A673 (cell line): ENCODE results near the gene CDH18. TPM values are rescaled to one million over a fixed set of nuclear protein-coding genes. Genes with fewer than 3 reads are reported as not detected.

Source experiments
- BruUV-seq: library from RNA; stranded (reverse); fragments of 400-500 nt; replicated peaks from 2 replicates; lab custom pipeline; 2021; lab: Mats Ljungman, UMichigan
- CTCF ChIA-PET: fragments of 300-600 bp; sonication (Branson Sonifier 250); formaldehyde crosslinking; loops from one replicate; lab custom pipeline; 2022; ENCODE audit warnings: antibody characterized with exemption; lab: Charles Lee
- POLR2A ChIA-PET: fragments of 300-600 bp; sonication (Branson Sonifier 250); formaldehyde crosslinking; loops from one replicate; lab custom pipeline; 2022; ENCODE audit warnings: antibody characterized with exemption; ENCODE audit not compliant: low non-redundant PET; lab: Charles Lee
- DNase-seq: peaks from one replicate; pipeline ENCODE4 v3.0.0-alpha.2; 2015; ENCODE audit warnings: low spot score
- H3K27ac ChIP-seq: fragments of 200-600 bp; sonication (generic); 2 replicates; pipeline ENCODE4 v1.5.1; 2016; ENCODE audit warnings: mixed run types, low read depth, mild to moderate bottlenecking, mixed read lengths, antibody characterized with exemption, low read length; ENCODE audit not compliant: poor library complexity, severe bottlenecking
- H3K27me3 ChIP-seq: fragments of 200-600 bp; sonication (generic); replicated peaks from 2 replicates; pipeline ENCODE4 v1.6.1; 2017; ENCODE audit warnings: mixed run types, low read depth, mild to moderate bottlenecking, mixed read lengths, antibody characterized with exemption, low read length; ENCODE audit not compliant: insufficient read depth, poor library complexity
- H3K36me3 ChIP-seq: fragments of 200-600 bp; sonication (generic); 2 replicates; pipeline ENCODE4 v1.6.1; 2016; ENCODE audit warnings: mixed run types, mild to moderate bottlenecking, mixed read lengths, antibody characterized with exemption, low read length; ENCODE audit not compliant: insufficient read depth, poor library complexity, severe bottlenecking
- H3K4me1 ChIP-seq: fragments of 200-600 bp; sonication (generic); 2 replicates; pipeline ENCODE4 v1.6.1; 2017; ENCODE audit warnings: mixed run types, mild to moderate bottlenecking, mixed read lengths, antibody characterized with exemption, low read length; ENCODE audit not compliant: insufficient read depth, poor library complexity, severe bottlenecking
- H3K4me3 ChIP-seq: fragments of 200-600 bp; sonication (generic); 2 replicates; pipeline ENCODE4 v1.5.1; 2016; ENCODE audit warnings: low read depth, mixed run types, mild to moderate bottlenecking, mixed read lengths, low read length; ENCODE audit not compliant: poor library complexity, severe bottlenecking
- H3K9me3 ChIP-seq: fragments of 200-600 bp; sonication (generic); 2 replicates; pipeline ENCODE4 v1.6.1; 2016; ENCODE audit warnings: mixed run types, low read depth, mild to moderate bottlenecking, mixed read lengths, antibody characterized with exemption, low read length; ENCODE audit not compliant: poor library complexity, severe bottlenecking
- EZH2 ChIP-seq: fragments of 200-600 bp; sonication (generic); IDR thresholded peaks from 2 replicates; pipeline ENCODE4 v1.6.1; 2017; ENCODE audit warnings: borderline replicate concordance, low read depth, mild to moderate bottlenecking, mixed read lengths, antibody characterized with exemption, low read length; ENCODE audit not compliant: poor library complexity, severe bottlenecking
- intact Hi-C: fragments of 100-400 bp; cut with micrococcal nuclease; formaldehyde crosslinking; loops from one replicate; pipeline ENCODE4 v1.10.0; 2022; ENCODE audit not compliant: unreplicated experiment
- total RNA-seq: library from RNA; stranded (reverse); gene quantifications from 2 replicates; pipeline ENCODE4 v1.2.3, GENCODE V29; 2021
- TF ChIP-seq, protein P1 (sequence below): fragments of 300-800, 200-600 bp; sonication (generic); conservative IDR thresholded peaks from 2 replicates; pipeline ENCODE4 v1.5.1; 2017; ENCODE audit warnings: low read depth, mild to moderate bottlenecking, antibody characterized with exemption, low read length, moderate library complexity, mixed read lengths

The CDH18 gene
- total RNA-seq, 1 experiment from 2014 or later, result not detected

DNA sequence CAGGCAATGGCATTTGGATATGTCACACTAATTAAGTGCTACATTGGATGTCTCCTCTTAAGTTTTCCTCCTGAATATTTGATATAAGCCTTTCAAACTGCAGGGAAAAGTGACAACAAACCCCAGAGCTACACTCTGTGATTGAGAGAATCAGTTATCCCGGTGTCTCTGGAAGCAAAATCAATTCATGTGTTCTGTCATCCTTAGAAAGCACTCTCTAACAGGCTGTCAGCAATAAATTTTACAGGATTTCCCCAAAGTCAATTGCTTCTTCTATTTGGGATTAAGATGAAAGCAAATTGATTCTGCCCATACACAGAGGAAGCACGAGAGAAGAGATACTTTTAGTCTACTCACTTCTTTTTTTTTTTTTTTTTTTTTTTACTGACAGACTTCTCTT lies 332.4 kb downstream of the CDH18 start:
- ChIA-PET POLR2A (no interaction called here), CTCF (no interaction called here)
- H3K4me3 ChIP-seq, result no peak overlapping the region
- H3K27me3 ChIP-seq, result no peaks in the 10 kb centered on the region
- intact Hi-C loops, result no loop called here
- H3K27ac ChIP-seq, result no peak overlapping the region
- no peaks in the 10 kb centered on the region for H3K4me1 ChIP-seq
- no peaks in the 10 kb centered on the region for H3K9me3 ChIP-seq
- no peak for DNase-seq
- H3K36me3 ChIP-seq, result no peaks in the 10 kb centered on the region
- no TSS peak for BruUV-seq
- TF ChIP-seq, protein P1, sequence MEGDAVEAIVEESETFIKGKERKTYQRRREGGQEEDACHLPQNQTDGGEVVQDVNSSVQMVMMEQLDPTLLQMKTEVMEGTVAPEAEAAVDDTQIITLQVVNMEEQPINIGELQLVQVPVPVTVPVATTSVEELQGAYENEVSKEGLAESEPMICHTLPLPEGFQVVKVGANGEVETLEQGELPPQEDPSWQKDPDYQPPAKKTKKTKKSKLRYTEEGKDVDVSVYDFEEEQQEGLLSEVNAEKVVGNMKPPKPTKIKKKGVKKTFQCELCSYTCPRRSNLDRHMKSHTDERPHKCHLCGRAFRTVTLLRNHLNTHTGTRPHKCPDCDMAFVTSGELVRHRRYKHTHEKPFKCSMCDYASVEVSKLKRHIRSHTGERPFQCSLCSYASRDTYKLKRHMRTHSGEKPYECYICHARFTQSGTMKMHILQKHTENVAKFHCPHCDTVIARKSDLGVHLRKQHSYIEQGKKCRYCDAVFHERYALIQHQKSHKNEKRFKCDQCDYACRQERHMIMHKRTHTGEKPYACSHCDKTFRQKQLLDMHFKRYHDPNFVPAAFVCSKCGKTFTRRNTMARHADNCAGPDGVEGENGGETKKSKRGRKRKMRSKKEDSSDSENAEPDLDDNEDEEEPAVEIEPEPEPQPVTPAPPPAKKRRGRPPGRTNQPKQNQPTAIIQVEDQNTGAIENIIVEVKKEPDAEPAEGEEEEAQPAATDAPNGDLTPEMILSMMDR, result no peak
- TF ChIP-seq EZH2, result no peak

DNA sequence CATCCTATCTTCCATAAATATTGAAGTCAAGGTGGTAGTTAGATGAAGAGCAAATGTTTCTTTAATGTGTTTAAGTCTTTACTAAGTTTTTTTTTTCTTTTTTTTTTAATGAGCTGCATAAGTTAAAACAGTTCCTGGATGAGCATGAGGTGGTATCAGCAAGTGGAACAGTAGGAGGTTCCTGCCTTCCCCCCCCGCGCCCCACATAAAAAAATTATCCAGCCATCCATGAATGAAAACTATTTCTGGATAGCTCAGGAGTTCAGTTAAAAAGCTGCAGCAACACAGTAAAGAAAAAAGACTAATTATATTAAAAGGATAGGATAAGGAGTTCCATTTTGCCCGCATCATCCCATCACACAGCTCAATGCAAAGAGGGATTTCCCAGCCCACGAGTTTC lies 349.5 kb downstream of the CDH18 start:
- intact Hi-C loops, result no loop called here
- Histone ChIP-seq H3K9me3 (no peaks in the 10 kb centered on the region), H3K4me1 (no peaks in the 10 kb centered on the region), H3K27ac (no peak overlapping the region), H3K4me3 (no peak overlapping the region), H3K27me3 (no peaks in the 10 kb centered on the region), H3K36me3 (no peaks in the 10 kb centered on the region)
- no peak for DNase-seq
- no TSS peak for BruUV-seq
- ChIA-PET POLR2A (no interaction called here), CTCF (no interaction called here)
- TF ChIP-seq, protein P1, result no peak
- no peak for TF ChIP-seq EZH2

DNA sequence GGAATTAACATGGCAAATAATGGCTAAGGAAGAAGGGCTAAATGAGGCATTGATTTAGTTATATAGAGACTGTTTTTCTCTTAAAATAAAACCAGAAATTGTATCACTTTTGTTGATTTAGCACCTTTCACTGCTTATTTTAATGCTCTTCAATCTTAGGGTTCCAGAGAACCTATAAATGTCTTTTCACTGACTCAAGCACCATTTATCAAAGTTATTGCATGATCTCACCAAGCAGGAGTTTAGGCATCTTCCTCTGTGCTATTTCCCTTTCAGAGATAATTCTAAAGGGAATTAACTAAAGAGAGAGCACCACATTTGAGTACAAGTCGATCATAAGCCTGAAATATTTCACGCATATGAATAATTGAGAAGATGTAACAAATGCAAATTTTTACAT lies 357.1 kb downstream of the CDH18 start:
- no peaks in the 10 kb centered on the region for H3K4me1 ChIP-seq
- ChIA-PET CTCF (no interaction called here), POLR2A (no interaction called here)
- no peak overlapping the region for H3K4me3 ChIP-seq
- intact Hi-C loops, result no loop called here
- no peak for DNase-seq
- no peak for TF ChIP-seq EZH2
- TF ChIP-seq, protein P1, result no peak
- no peaks in the 10 kb centered on the region for H3K9me3 ChIP-seq
- BruUV-seq, result no TSS peak
- H3K27me3 ChIP-seq, result no peaks in the 10 kb centered on the region
- no peaks in the 10 kb centered on the region for H3K36me3 ChIP-seq
- H3K27ac ChIP-seq, result no peak overlapping the region
